K562 (cell line): ENCODE results near the gene MT4. TPM values are rescaled to one million over a fixed set of nuclear protein-coding genes. Genes with fewer than 3 reads are reported as not detected.
A peak's percentile ranks its signal among the peaks of the same experiment; 100 is the strongest.

Experiments used
- ATAC-seq: fragments of 200-7000 bp; cut with Tn5 transposase; 3 replicates; pipeline ENCODE4 v1.9.1; 2020; ENCODE audit warnings: moderate library complexity
- BruUV-seq: library from RNA; stranded (reverse); fragments of 400-500 nt; replicated peaks from 2 replicates; lab custom pipeline; 2021; lab: Mats Ljungman, UMichigan
- CTCF ChIA-PET: fragments of 300-600 bp; formaldehyde crosslinking; extraction: SDS; loops from one replicate; lab custom pipeline; 2021; ENCODE audit warnings: low intra/inter-chr PET ratio; lab: Yijun Ruan, JAX
- POLR2A ChIA-PET: fragments of 300-600, 350-650 bp; sonication (Branson Sonifier 250); formaldehyde crosslinking; extraction: SDS; loops from one replicate; lab custom pipeline; 2021; ENCODE audit warnings: antibody characterized with exemption, inconsistent platforms; lab: Yijun Ruan, JAX
- DNase-seq, 4 experiments: peaks; one replicate each; pipeline versions ENCODE4 v3.0.0 to v3.0.0-alpha.2; 2011 to 2018; ENCODE audit warnings: low spot score in 3 of 4, mixed read lengths in 3 of 4; ENCODE audit errors: extremely low read depth in 1 of 4
- FAIRE-seq: peaks from 2 replicates; lab custom pipeline; 2011; peaks lifted over from hg19 to GRCh38; lab: Jason Lieb, UNC
- H2AFZ ChIP-seq: 2 replicates; pipeline ENCODE4 v1.6.0; 2011; ENCODE audit warnings: low read depth, low read length, control low read depth, inconsistent platforms
- H3K27ac ChIP-seq: fragments of 200-600 bp; 3 replicates; pipeline ENCODE4 v1.8.0; 2011; ENCODE audit warnings: low read depth, mild to moderate bottlenecking, control low read depth, inconsistent platforms, low read length, moderate library complexity, mixed read lengths; ENCODE audit errors: extremely low read depth
- H3K27me3 ChIP-seq, 2 experiments: fragments of 300-600 bp in 1 of 2; 2 replicates in 1 of 2; 3 replicates in 1 of 2; pipeline versions ENCODE4 v1.6.0 to v1.8.0; 2011; ENCODE audit warnings: inconsistent platforms in 2 of 2, low read length in 2 of 2, mild to moderate bottlenecking in 1 of 2, mixed read lengths in 1 of 2, moderate library complexity in 1 of 2; ENCODE audit not compliant: control insufficient read depth in 2 of 2, insufficient read depth in 2 of 2
- H3K36me3 ChIP-seq: fragments of 300-600 bp; 3 replicates; pipeline ENCODE4 v1.8.0; 2011; ENCODE audit warnings: mild to moderate bottlenecking, low read length, inconsistent platforms; ENCODE audit not compliant: control insufficient read depth, insufficient read depth
- H3K4me1 ChIP-seq, 2 experiments: fragments of 200-600 bp in 1 of 2; replicated peaks in 1 of 2; 2 replicates in 1 of 2; 3 replicates in 1 of 2; pipeline versions ENCODE4 v1.5.1 to v1.8.0; 2011; ENCODE audit warnings: inconsistent platforms in 2 of 2, low read length in 2 of 2, mild to moderate bottlenecking in 1 of 2, mixed read lengths in 1 of 2, moderate library complexity in 1 of 2; ENCODE audit not compliant: control insufficient read depth in 2 of 2, insufficient read depth in 2 of 2
- H3K4me2 ChIP-seq: 2 replicates; pipeline ENCODE4 v1.6.1; 2011; ENCODE audit warnings: low read length, control low read depth, inconsistent platforms, mixed read lengths; ENCODE audit not compliant: insufficient read depth
- H3K4me3 ChIP-seq: fragments of 200-600 bp; sonication (generic), shearing (Covaris generic); 2 replicates; pipeline ENCODE4 v1.5.1; 2016; ENCODE audit warnings: control low read depth, inconsistent platforms
- H3K79me2 ChIP-seq: fragments of 200-600 bp; 3 replicates; pipeline ENCODE4 v1.8.0; 2011; ENCODE audit warnings: low read length, inconsistent platforms; ENCODE audit not compliant: control insufficient read depth, insufficient read depth
- H3K9ac ChIP-seq, 2 experiments: 2 replicates each; pipeline versions ENCODE4 v1.6.0 to v1.6.1; 2011; ENCODE audit warnings: low read depth in 2 of 2, low read length in 2 of 2, control low read depth in 1 of 2, inconsistent platforms in 1 of 2, mild to moderate bottlenecking in 1 of 2, mixed read lengths in 1 of 2; ENCODE audit not compliant: insufficient read depth in 1 of 2
- H3K9me1 ChIP-seq: one replicate; pipeline ENCODE4 v1.6.0; 2011; ENCODE audit warnings: inconsistent platforms, mild to moderate bottlenecking, low read length, moderate library complexity; ENCODE audit not compliant: control insufficient read depth, insufficient read depth
- H3K9me3 ChIP-seq: replicated peaks from 2 replicates; pipeline ENCODE4 v1.5.1; 2011; ENCODE audit warnings: low read depth, low read length, inconsistent platforms; ENCODE audit not compliant: control insufficient read depth, insufficient read depth
- H4K20me1 ChIP-seq: replicated peaks from 2 replicates; pipeline ENCODE4 v1.6.1; 2011; ENCODE audit warnings: low read length, inconsistent platforms, mixed read lengths; ENCODE audit not compliant: control insufficient read depth, insufficient read depth
- RBM25 ChIP-seq: fragments of 200-400 bp; formaldehyde crosslinking; IDR thresholded peaks from 2 replicates; pipeline ENCODE4 v1.6.1; 2018; ENCODE audit warnings: low read length, low read depth, moderate library complexity; ENCODE audit not compliant: severe bottlenecking
- WGBS: fragments of 100-300 bp; shearing (Covaris generic); methylation state at CpG from one replicate; pipeline ENCODE4 v1.1.6; 2016; ENCODE audit warnings: low coverage, mixed read lengths; ENCODE audit not compliant: insufficient coverage; ENCODE audit errors: missing lambda C conversion rate; 5-methylcytosine and 5-hydroxymethylcytosine counted together
- in situ Hi-C: fragments of 300-500 bp; cut with MboI; formaldehyde crosslinking; loops from 4 replicates; pipeline ENCODE4 v1.15.0; 2018; ENCODE audit warnings: inconsistent platforms, mixed read lengths
- intact Hi-C: fragments of 100-400 bp; cut with micrococcal nuclease; formaldehyde crosslinking; loops from 2 replicates; pipeline ENCODE4 v1.14.2; 2022
- polyA plus RNA-seq, 8 experiments: library from polyadenylated mRNA; depleted of rRNA in 4 of 8; stranded (reverse) in 5 of 8; unstranded in 3 of 8; fragments of >200 nt; fragmentation: Nextera tagmentation in 2 of 8; fragmentation: Illumina TruSeq in 1 of 8; extraction: Ambion mirVana in 2 of 8; extraction: Trizol in 1 of 8; gene quantifications; 2 replicates each; pipeline versions ENCODE4 v1.2.1 to v1.2.3, GENCODE V29; 2011 to 2014; ENCODE audit warnings: inconsistent platforms in 1 of 8, missing spikeins in 1 of 8
- total RNA-seq, 7 experiments: library from RNA; depleted of rRNA in 6 of 7; stranded (reverse); fragments of >200 nt in 6 of 7; fragmentation: Illumina TruSeq in 2 of 7; extraction: Trizol in 2 of 7; gene quantifications; 2 replicates each; pipeline versions ENCODE4 v1.2.1 to v1.2.3, GENCODE V29; 2011 to 2021; ENCODE audit warnings: low replicate concordance in 1 of 7
- TF ChIP-seq, protein P1 (sequence below): fragments of 250-450 bp; sonication (Bioruptor Pico); IDR thresholded peaks from 2 replicates; pipeline ENCODE4 v1.8.0; 2022; ENCODE audit warnings: moderate library complexity, mild to moderate bottlenecking, inconsistent platforms

Gene MT4
- total and polyA plus RNA-seq, 9 of the 15 experiments (the other 6 are each of a cell fraction or from before 2014, with no cell fraction given), result not detected

- no peaks in the 10 kb centered on the region for H4K20me1 ChIP-seq
- BruUV-seq, result no TSS peak
- WGBS, result 3% methylated on average over 10 of the region's 10 CpGs
- in situ Hi-C loops, result no loop called here
- H3K9me3 ChIP-seq, result no peaks in the 10 kb centered on the region
- TF ChIP-seq RBM25, result peak; percentile 21
- TF ChIP-seq, protein P1, sequence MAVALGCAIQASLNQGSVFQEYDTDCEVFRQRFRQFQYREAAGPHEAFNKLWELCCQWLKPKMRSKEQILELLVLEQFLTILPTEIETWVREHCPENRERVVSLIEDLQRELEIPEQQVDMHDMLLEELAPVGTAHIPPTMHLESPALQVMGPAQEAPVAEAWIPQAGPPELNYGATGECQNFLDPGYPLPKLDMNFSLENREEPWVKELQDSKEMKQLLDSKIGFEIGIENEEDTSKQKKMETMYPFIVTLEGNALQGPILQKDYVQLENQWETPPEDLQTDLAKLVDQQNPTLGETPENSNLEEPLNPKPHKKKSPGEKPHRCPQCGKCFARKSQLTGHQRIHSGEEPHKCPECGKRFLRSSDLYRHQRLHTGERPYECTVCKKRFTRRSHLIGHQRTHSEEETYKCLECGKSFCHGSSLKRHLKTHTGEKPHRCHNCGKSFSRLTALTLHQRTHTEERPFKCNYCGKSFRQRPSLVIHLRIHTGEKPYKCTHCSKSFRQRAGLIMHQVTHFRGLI (CRISPR knock-in tag), result no peak
- H3K36me3 ChIP-seq, result no peaks in the 10 kb centered on the region
- intact Hi-C loops, result no loop called here
- H3K4me1 ChIP-seq, result no peaks in the 10 kb centered on the region
- no peaks in the 10 kb centered on the region for H3K79me2 ChIP-seq
- POLR2A ChIA-PET, result no interaction called here
- peaks cover 36 to 55% of the 10 kb centered on the region in 2 experiments; a peak in 4 of 5 replicates for H3K27me3 ChIP-seq
- H3K9me1 ChIP-seq, result no peaks in the 10 kb centered on the region
- ATAC-seq (no peak), DNase-seq (no peak), FAIRE-seq (no peak)
- H3K27ac ChIP-seq, result no peak overlapping the region
- no peak overlapping the region for H3K4me3 ChIP-seq
- H3K4me2 ChIP-seq, result no peak overlapping the region
- H3K9ac ChIP-seq, result no peak overlapping the region
- CTCF ChIA-PET, result no interaction called here
- no peak overlapping the region for H2AFZ ChIP-seq
Measured at GRCh38 chr16:56554441-56554840, 10.4 kb upstream of the MT4 start.
